SK-N-SH (cell line): Measurements from ENCODE around the gene CSNK2A1. TPM values are rescaled to one million over a fixed set of nuclear protein-coding genes. Genes with fewer than 3 reads are reported as not detected.

ENCODE experiments used
- CTCF ChIA-PET: fragments of 300-600, 350-600 bp; formaldehyde crosslinking; extraction: SDS; loops from one replicate; lab custom pipeline; 2021; lab: Yijun Ruan, JAX
- POLR2A ChIA-PET: fragments of 350-600 bp; sonication (Branson Sonifier 250); formaldehyde crosslinking; extraction: SDS; loops from one replicate; lab custom pipeline; 2020; ENCODE audit warnings: antibody characterized with exemption, inconsistent platforms; lab: Yijun Ruan, JAX
- DNase-seq: peaks from one replicate; pipeline ENCODE4 v3.0.0; 2012
- H2AFZ ChIP-seq: fragments of 200-600 bp; sonication (generic); 2 replicates; pipeline ENCODE4 v1.8.1; 2016; ENCODE audit warnings: antibody characterized with exemption, mild to moderate bottlenecking, low read depth
- H3F3A ChIP-seq: fragments of 200-600 bp; sonication (generic); replicated peaks from 2 replicates; pipeline ENCODE3; 2016; ENCODE audit warnings: antibody characterized with exemption, mild to moderate bottlenecking; ENCODE audit not compliant: insufficient read depth
- H3K27ac ChIP-seq, 2 experiments: fragments of 200-500 bp in 1 of 2; fragments of 200-600 bp in 1 of 2; sonication (Bioruptor generic) in 1 of 2; sonication (generic), shearing (Covaris generic) in 1 of 2; 2 replicates each; pipeline versions ENCODE4 v1.5.1 to v1.6.1; 2014 to 2016; ENCODE audit warnings: low read depth in 2 of 2, inconsistent platforms in 1 of 2, low read length in 1 of 2, mild to moderate bottlenecking in 1 of 2, mixed read lengths in 1 of 2
- H3K27me3 ChIP-seq: fragments of 200-600 bp; sonication (generic), shearing (Covaris generic); 2 replicates; pipeline ENCODE4 v1.6.1; 2016; ENCODE audit warnings: mixed run types; ENCODE audit not compliant: insufficient read depth
- H3K36me3 ChIP-seq, 2 experiments: fragments of 200-500 bp in 1 of 2; fragments of 200-600 bp in 1 of 2; sonication (Bioruptor generic) in 1 of 2; sonication (generic) in 1 of 2; replicated peaks in 1 of 2; 2 replicates each; pipeline versions ENCODE3 to v1.5.1; 2014 to 2016; ENCODE audit warnings: low read length in 1 of 2, mild to moderate bottlenecking in 1 of 2; ENCODE audit not compliant: insufficient read depth in 2 of 2, control insufficient read depth in 1 of 2
- H3K4me1 ChIP-seq, 2 experiments: fragments of 200-500 bp in 1 of 2; fragments of 200-600 bp in 1 of 2; sonication (Bioruptor generic) in 1 of 2; sonication (generic), shearing (Covaris generic) in 1 of 2; 2 replicates each; pipeline versions ENCODE4 v1.5.1 to v1.6.1; 2014 to 2016; ENCODE audit warnings: low read depth in 1 of 2, low read length in 1 of 2, mixed run types in 1 of 2; ENCODE audit not compliant: insufficient read depth in 2 of 2, control insufficient read depth in 1 of 2
- H3K4me2 ChIP-seq: fragments of 200-600 bp; sonication (generic), shearing (Covaris generic); 2 replicates; pipeline ENCODE4 v1.6.1; 2017; ENCODE audit warnings: mixed run types
- H3K4me3 ChIP-seq, 2 experiments: fragments of 200-500 bp in 1 of 2; fragments of 200-600 bp in 1 of 2; sonication (Bioruptor generic) in 1 of 2; sonication (generic), shearing (Covaris generic) in 1 of 2; 2 replicates each; pipeline versions ENCODE4 v1.5.1 to v1.8.1; 2014 to 2016; ENCODE audit warnings: low read depth in 2 of 2, inconsistent platforms in 1 of 2, low read length in 1 of 2, mild to moderate bottlenecking in 1 of 2, mixed read lengths in 1 of 2, moderate library complexity in 1 of 2
- H3K79me2 ChIP-seq: fragments of 200-600 bp; sonication (generic); 2 replicates; pipeline ENCODE4 v1.8.1; 2017; ENCODE audit warnings: mild to moderate bottlenecking; ENCODE audit not compliant: insufficient read depth
- H3K9ac ChIP-seq: fragments of 200-600 bp; sonication (generic); 2 replicates; pipeline ENCODE4 v1.6.1; 2017; ENCODE audit warnings: mixed run types
- H3K9me2 ChIP-seq: fragments of 200-600 bp; sonication (generic); 2 replicates; pipeline ENCODE4 v1.6.1; 2017; ENCODE audit warnings: mixed run types
- H3K9me3 ChIP-seq: fragments of 200-600 bp; sonication (generic); 2 replicates; pipeline ENCODE4 v1.6.1; 2017; ENCODE audit warnings: mixed run types, mild to moderate bottlenecking, moderate library complexity
- H4K20me1 ChIP-seq: fragments of 200-600 bp; sonication (generic); 2 replicates; pipeline ENCODE4 v1.6.1; 2017; ENCODE audit warnings: mild to moderate bottlenecking, mixed run types; ENCODE audit not compliant: insufficient read depth
- EZH2phosphoT487 ChIP-seq: fragments of 200-600 bp; sonication (generic); IDR thresholded peaks from 2 replicates; pipeline ENCODE4 v1.6.1; 2017; ENCODE audit warnings: low read depth, mixed run types, mild to moderate bottlenecking, antibody characterized with exemption, moderate library complexity, borderline replicate concordance
- FOXJ3 ChIP-seq: sonication (generic); formaldehyde crosslinking; IDR thresholded peaks from 2 replicates; pipeline ENCODE4 v1.5.1; 2020; ENCODE audit warnings: mild to moderate bottlenecking, missing genetic modification reagents
- FOXM1 ChIP-seq: IDR thresholded peaks from 2 replicates; pipeline ENCODE4 v1.4.0; 2012; ENCODE audit warnings: low read depth, mild to moderate bottlenecking
- GABPA ChIP-seq: IDR thresholded peaks from 2 replicates; pipeline ENCODE4 v1.4.0; 2012; ENCODE audit warnings: low read depth, mild to moderate bottlenecking
- IRF3 ChIP-seq: fragments of 150-350 bp; IDR thresholded peaks from 2 replicates; pipeline ENCODE4 v1.6.1; 2016; ENCODE audit warnings: mild to moderate bottlenecking, low read depth, low read length
- MAX ChIP-seq: IDR thresholded peaks from 2 replicates; pipeline ENCODE4 v1.4.0; 2012; ENCODE audit warnings: low read depth
- MEF2A ChIP-seq: IDR thresholded peaks from 2 replicates; pipeline ENCODE4 v1.4.0; 2012; ENCODE audit warnings: low read depth, borderline replicate concordance
- NFIC ChIP-seq: IDR thresholded peaks from 2 replicates; pipeline ENCODE4 v1.4.0; 2012; ENCODE audit warnings: borderline replicate concordance
- NRF1 ChIP-seq: IDR thresholded peaks from 2 replicates; pipeline ENCODE4 v1.6.1; 2012; ENCODE audit warnings: low read depth, mild to moderate bottlenecking, low read length
- RCOR1 ChIP-seq: fragments of 150-350 bp; IDR thresholded peaks from 2 replicates; pipeline ENCODE4 v1.6.1; 2017; ENCODE audit warnings: antibody characterized with exemption, low read length
- TAF1 ChIP-seq: IDR thresholded peaks from 2 replicates; pipeline ENCODE4 v1.6.1; 2012; ENCODE audit warnings: low read depth, mild to moderate bottlenecking, low read length, moderate library complexity, borderline replicate concordance
- TCF12 ChIP-seq: IDR thresholded peaks from 2 replicates; pipeline ENCODE4 v1.4.0; 2012
- TEAD4 ChIP-seq: IDR thresholded peaks from 2 replicates; pipeline ENCODE4 v1.4.0; 2012; ENCODE audit warnings: mild to moderate bottlenecking, borderline replicate concordance; ENCODE audit not compliant: insufficient read depth
- USF1 ChIP-seq: IDR thresholded peaks from 2 replicates; pipeline ENCODE4 v1.4.0; 2012; ENCODE audit warnings: low read depth, borderline replicate concordance
- USF2 ChIP-seq: fragments of 150-350 bp; IDR thresholded peaks from 2 replicates; pipeline ENCODE4 v1.6.1; 2017; ENCODE audit warnings: antibody characterized with exemption, low read length, low read depth, borderline replicate concordance
- ZBTB33 ChIP-seq: IDR thresholded peaks from 2 replicates; pipeline ENCODE4 v1.4.0; 2012; ENCODE audit warnings: low read depth, borderline replicate concordance
- WGBS: methylation state at CpG from one replicate; pipeline ENCODE4 v1.1.6; 2017; ENCODE audit warnings: low lambda C conversion rate; 5-methylcytosine and 5-hydroxymethylcytosine counted together
- polyA plus RNA-seq, 3 experiments: library from polyadenylated mRNA; depleted of rRNA; stranded (reverse); fragments of >200 nt; gene quantifications; 2 replicates each; pipeline ENCODE4 v1.2.3, GENCODE V29; 2012
- TF ChIP-seq, protein P1 (sequence below): IDR thresholded peaks from 2 replicates; pipeline ENCODE4; 2012
- TF ChIP-seq, protein P2 (sequence below): fragments of 200-600 bp; sonication (generic); IDR thresholded peaks from 2 replicates; pipeline ENCODE4 v1.6.1; 2017; ENCODE audit warnings: antibody characterized with exemption, mild to moderate bottlenecking, moderate library complexity

Gene CSNK2A1
- polyA plus RNA-seq, 1 of the 3 experiments (the other 2 are of a cell fraction), result 61.9 TPM

DNA sequence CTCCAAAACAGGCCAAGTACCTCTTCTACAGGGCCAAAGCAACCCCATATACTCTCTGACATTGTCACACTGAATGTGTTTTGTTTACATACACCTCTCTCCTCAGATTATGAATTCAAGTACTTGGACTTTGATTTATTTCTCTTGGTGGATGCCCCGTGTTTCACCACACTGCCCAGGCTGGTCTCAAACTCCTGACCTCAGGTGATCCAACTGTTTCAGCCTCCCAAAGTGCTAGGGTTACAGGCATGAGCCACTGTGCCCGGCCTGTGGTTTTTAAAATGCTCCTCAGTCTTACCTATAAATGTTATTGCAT lies 16.1 kb downstream of the CSNK2A1 start:
- CTCF ChIA-PET, result no interaction called here
- WGBS, result 86% methylated on average over 2 of the region's 2 CpGs
- 0 out of 2 replicates have a peak, but pooled peaks cover 9% of the 10 kb centered on the region for H3K9me3 ChIP-seq

More for the DNA sequence above, 16.1 kb downstream of the CSNK2A1 start:
- TF ChIP-seq RCOR1 (no peak), GABPA (no peak), TAF1 (no peak), TEAD4 (no peak), EZH2phosphoT487 (no peak), ZBTB33 (no peak), MAX (no peak), USF2 (no peak), USF1 (no peak), TCF12 (no peak), NRF1 (no peak), FOXM1 (no peak), MEF2A (no peak), NFIC (no peak), IRF3 (no peak), FOXJ3 (CRISPR knock-in tag) (no peak)
- TF ChIP-seq, protein P1, sequence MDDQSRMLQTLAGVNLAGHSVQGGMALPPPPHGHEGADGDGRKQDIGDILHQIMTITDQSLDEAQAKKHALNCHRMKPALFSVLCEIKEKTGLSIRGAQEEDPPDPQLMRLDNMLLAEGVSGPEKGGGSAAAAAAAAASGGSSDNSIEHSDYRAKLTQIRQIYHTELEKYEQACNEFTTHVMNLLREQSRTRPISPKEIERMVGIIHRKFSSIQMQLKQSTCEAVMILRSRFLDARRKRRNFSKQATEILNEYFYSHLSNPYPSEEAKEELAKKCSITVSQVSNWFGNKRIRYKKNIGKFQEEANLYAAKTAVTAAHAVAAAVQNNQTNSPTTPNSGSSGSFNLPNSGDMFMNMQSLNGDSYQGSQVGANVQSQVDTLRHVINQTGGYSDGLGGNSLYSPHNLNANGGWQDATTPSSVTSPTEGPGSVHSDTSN, result no peak
- TF ChIP-seq, protein P2, sequence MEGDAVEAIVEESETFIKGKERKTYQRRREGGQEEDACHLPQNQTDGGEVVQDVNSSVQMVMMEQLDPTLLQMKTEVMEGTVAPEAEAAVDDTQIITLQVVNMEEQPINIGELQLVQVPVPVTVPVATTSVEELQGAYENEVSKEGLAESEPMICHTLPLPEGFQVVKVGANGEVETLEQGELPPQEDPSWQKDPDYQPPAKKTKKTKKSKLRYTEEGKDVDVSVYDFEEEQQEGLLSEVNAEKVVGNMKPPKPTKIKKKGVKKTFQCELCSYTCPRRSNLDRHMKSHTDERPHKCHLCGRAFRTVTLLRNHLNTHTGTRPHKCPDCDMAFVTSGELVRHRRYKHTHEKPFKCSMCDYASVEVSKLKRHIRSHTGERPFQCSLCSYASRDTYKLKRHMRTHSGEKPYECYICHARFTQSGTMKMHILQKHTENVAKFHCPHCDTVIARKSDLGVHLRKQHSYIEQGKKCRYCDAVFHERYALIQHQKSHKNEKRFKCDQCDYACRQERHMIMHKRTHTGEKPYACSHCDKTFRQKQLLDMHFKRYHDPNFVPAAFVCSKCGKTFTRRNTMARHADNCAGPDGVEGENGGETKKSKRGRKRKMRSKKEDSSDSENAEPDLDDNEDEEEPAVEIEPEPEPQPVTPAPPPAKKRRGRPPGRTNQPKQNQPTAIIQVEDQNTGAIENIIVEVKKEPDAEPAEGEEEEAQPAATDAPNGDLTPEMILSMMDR, result no peak
- Histone ChIP-seq H4K20me1 (peaks cover 37% of the 10 kb centered on the region), H3K4me1 (peaks cover 0 to 5% of the 10 kb centered on the region in 2 experiments; a peak in 1 of 4 replicates), H2AFZ (no peak overlapping the region), H3F3A (no peaks in the 10 kb centered on the region), H3K27ac (no peak overlapping the region), H3K79me2 (peaks cover 96% of the 10 kb centered on the region), H3K36me3 (peaks cover 15 to 55% of the 10 kb centered on the region in 2 experiments), H3K9me2 (no peaks in the 10 kb centered on the region), H3K4me3 (no peak overlapping the region), H3K27me3 (no peaks in the 10 kb centered on the region), H3K9ac (no peak overlapping the region), H3K4me2 (no peak overlapping the region)
- POLR2A ChIA-PET, result no interaction called here
- no peak for DNase-seq
